ENCODE measurements around the gene TCF4.

TCF4 gene

DNA sequence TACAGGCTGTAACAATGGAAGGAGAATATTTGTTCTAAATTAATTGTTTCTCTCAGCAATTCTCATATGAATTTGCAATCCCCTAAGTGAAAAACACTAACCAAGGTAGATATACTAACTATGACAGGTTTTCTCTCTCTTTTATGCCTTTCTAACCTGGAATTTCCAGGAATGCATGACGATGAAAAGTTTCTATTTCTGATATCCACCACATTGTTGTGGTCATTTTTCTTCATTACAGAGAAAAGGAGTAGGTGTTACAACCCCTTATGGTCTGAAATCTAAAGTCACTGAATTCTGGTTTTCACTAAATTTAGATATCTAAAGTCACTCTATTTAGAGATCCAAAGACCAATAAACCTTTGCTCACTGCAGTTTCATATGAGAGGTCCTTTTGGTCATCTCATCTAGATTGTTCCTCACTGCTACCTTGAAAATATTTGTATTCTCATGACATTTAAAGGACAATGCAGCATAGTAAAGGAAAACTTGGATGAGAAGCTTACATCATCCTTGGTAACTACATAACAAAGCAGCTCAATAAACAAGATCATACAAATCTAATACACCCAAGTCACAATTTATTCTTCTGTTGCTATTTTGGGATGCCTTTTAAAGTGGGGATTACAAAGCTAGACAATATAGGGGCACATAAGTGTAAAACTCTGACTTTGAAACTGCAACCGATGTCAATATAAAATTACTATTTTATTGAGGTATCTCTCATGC is 85.8 kb downstream of the TCF4 start:
- Histone ChIP-seq H3K27me3 (ENCODE audit: insufficient read depth, low read length) (no peaks in the 10 kb centered on the region), H3K9me3 (ENCODE audit: insufficient read depth, low read depth, low read length) (no peaks in the 10 kb centered on the region), H2BK120ac (ENCODE audit: insufficient read depth, low read length, poor library complexity) (no peak overlapping the region), H3K27ac (ENCODE audit: low read depth, low read length) (no peak overlapping the region), H2BK5ac (ENCODE audit: low read depth, low read length, poor library complexity) (no peak overlapping the region), H4K12ac (ENCODE audit: low read depth, low read length) (no peak overlapping the region), H2BK12ac (ENCODE audit: low read length) (no peak overlapping the region), H2AK5ac (ENCODE audit: low read length) (no peak overlapping the region), H3K79me1 (ENCODE audit: low read length) (no peaks in the 10 kb centered on the region), H3K4ac (ENCODE audit: low read depth, low read length) (no peak overlapping the region), H4K91ac (ENCODE audit: low read depth, low read length) (no peak overlapping the region), H3K4me2 (ENCODE audit: low read length) (no peak overlapping the region), H3K14ac (ENCODE audit: low read length) (no peak overlapping the region), H3K36me3 (ENCODE audit: control insufficient read depth in 1 of 2, insufficient read depth in 2 of 2, low read length in 2 of 2) (peaks cover 0 to 2% of the 10 kb centered on the region in 2 experiments), H3K79me2 (ENCODE audit: control insufficient read depth, insufficient read depth, low read length, poor library complexity) (peaks cover 2% of the 10 kb centered on the region), H3K18ac (ENCODE audit: low read length) (no peak overlapping the region), H3K23ac (ENCODE audit: low read length) (no peak overlapping the region), H4K8ac (ENCODE audit: low read depth, low read length) (no peak overlapping the region), H3K9ac (ENCODE audit: low read length) (no peak overlapping the region), H2AFZ (ENCODE audit: insufficient read depth, low read length, poor library complexity) (no peak overlapping the region), H3K4me1 (ENCODE audit: control insufficient read depth in 1 of 2, insufficient read depth in 2 of 2, low read length in 2 of 2) (peaks cover 0 to 6% of the 10 kb centered on the region in 2 experiments), H3K4me3 (ENCODE audit: low read depth, low read length) (no peak overlapping the region)
- peak in 1 of 2 donors; percentile 8 for DNase-seq
- no CpG with 5 or more reads among the region's 2 CpGs for WGBS (ENCODE audit: extremely low coverage, insufficient coverage, insufficient read length)

DNA sequence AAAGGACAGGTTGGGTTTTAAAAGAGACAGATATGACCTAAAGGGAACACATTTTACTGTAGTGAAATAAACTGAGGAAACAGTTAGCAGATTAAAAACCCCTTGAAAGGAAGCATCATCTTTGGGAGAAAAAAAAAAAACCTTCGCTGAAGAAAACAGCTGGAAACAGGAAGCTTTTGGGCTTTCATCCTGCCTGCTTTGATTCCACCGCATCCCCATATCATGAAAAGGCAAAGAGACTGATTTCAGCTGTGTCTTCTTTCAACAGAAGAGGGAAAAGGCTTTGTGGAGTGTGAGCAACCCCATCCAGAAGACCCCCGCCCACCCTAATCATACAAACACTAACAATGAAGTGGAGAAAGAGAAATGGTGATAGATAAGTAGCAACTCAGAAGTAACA is 86.4 kb downstream of the TCF4 start:
- Histone ChIP-seq H3K36me3 (ENCODE audit: control insufficient read depth in 1 of 2, insufficient read depth in 2 of 2, low read length in 2 of 2) (peaks cover 0 to 2% of the 10 kb centered on the region in 2 experiments), H4K91ac (ENCODE audit: low read depth, low read length) (no peak overlapping the region), H2AK5ac (ENCODE audit: low read length) (no peak overlapping the region), H4K12ac (ENCODE audit: low read depth, low read length) (no peak overlapping the region), H3K4ac (ENCODE audit: low read depth, low read length) (no peak overlapping the region), H3K79me2 (ENCODE audit: control insufficient read depth, insufficient read depth, low read length, poor library complexity) (peaks cover 2% of the 10 kb centered on the region), H3K27me3 (ENCODE audit: insufficient read depth, low read length) (no peaks in the 10 kb centered on the region), H3K23ac (ENCODE audit: low read length) (no peak overlapping the region), H2AFZ (ENCODE audit: insufficient read depth, low read length, poor library complexity) (no peak overlapping the region), H3K9ac (ENCODE audit: low read length) (no peak overlapping the region), H3K27ac (ENCODE audit: low read depth, low read length) (no peak overlapping the region), H2BK120ac (ENCODE audit: insufficient read depth, low read length, poor library complexity) (no peak overlapping the region), H3K4me2 (ENCODE audit: low read length) (no peak overlapping the region), H3K4me3 (ENCODE audit: low read depth, low read length) (no peak overlapping the region), H4K8ac (ENCODE audit: low read depth, low read length) (no peak overlapping the region), H3K79me1 (ENCODE audit: low read length) (no peaks in the 10 kb centered on the region), H3K18ac (ENCODE audit: low read length) (no peak overlapping the region), H2BK12ac (ENCODE audit: low read length) (no peak overlapping the region), H3K14ac (ENCODE audit: low read length) (no peak overlapping the region), H2BK5ac (ENCODE audit: low read depth, low read length, poor library complexity) (no peak overlapping the region), H3K9me3 (ENCODE audit: insufficient read depth, low read depth, low read length) (no peaks in the 10 kb centered on the region), H3K4me1 (ENCODE audit: control insufficient read depth in 1 of 2, insufficient read depth in 2 of 2, low read length in 2 of 2) (peaks cover 0 to 6% of the 10 kb centered on the region in 2 experiments)
- no peak for DNase-seq
- WGBS (ENCODE audit: extremely low coverage, insufficient coverage, insufficient read length): no CpG with 5 or more reads among the region's 3 CpGs

DNA sequence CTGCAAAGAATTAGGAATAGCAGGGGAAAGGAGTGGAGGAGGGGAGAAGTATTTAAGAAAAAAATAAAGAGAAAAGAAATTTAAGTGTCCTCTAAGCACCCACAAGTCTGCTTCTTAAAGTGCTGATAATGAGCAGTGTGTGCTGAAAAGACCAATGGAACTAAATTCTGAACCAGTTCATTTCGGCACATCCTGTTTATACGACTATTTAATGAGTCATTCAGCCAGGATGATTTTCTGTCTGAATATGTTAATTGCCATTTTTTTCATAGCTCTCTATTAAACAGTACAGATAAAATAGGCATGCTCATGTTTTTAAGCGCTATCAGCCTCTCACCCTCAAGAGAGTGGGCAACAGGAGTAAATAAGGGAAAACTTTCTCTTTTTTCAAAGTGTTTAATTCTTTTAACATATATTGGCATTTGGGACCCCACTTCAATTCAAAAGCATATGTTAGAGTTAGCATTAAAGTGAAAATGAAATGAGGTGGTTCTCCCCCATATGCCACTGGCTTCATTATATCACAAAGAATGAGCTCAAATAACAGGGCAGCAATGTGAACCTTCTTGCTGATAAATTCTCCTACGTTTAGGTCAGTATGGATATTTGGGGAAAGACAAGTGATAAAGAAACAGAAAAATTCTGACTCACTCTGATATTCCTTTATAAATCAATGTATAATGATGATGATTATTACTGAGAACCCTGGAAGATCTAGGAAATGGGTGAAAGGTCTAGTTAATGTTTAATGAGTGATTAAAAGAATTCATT is 87.5 kb downstream of the TCF4 start:
- WGBS (ENCODE audit: extremely low coverage, insufficient coverage, insufficient read length): no CpG with 5 or more reads among the region's 4 CpGs
- H3K14ac ChIP-seq (ENCODE audit: low read length): no peak overlapping the region

DNA sequence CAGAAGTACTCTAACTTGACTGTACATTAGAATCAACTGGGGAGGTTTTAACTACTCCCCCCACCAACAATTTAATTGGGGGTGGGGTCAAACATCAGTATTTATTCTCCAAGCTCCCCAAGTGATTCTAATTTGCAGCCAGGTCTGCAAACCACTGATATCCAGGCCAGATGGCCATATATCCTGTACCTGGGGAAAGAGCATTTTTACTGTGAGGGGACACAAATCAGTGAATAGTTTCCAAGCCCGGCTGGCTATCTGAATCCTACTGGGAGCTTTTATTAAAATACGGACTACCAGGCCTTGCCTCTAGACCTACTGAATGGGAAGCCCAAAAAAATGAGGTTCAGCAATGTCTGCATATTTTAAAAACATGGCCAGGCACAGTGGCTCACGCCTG is 88.5 kb downstream of the TCF4 start:
- H3K36me3 ChIP-seq (ENCODE audit: control insufficient read depth in 1 of 2, insufficient read depth in 2 of 2, low read length in 2 of 2): peaks cover 0 to 2% of the 10 kb centered on the region in 2 experiments
- no peak overlapping the region for H3K4ac ChIP-seq (ENCODE audit: low read depth, low read length)
- no peak overlapping the region for H3K18ac ChIP-seq (ENCODE audit: low read length)
- H3K27ac ChIP-seq (ENCODE audit: low read depth, low read length): no peak overlapping the region
- no CpG with 5 or more reads among the region's 3 CpGs for WGBS (ENCODE audit: extremely low coverage, insufficient coverage, insufficient read length)
- no peak overlapping the region for H4K8ac ChIP-seq (ENCODE audit: low read depth, low read length)
- no peak overlapping the region for H2BK120ac ChIP-seq (ENCODE audit: insufficient read depth, low read length, poor library complexity)
- H3K79me2 ChIP-seq (ENCODE audit: control insufficient read depth, insufficient read depth, low read length, poor library complexity): peaks cover 2% of the 10 kb centered on the region
- H3K4me1 ChIP-seq (ENCODE audit: control insufficient read depth in 1 of 2, insufficient read depth in 2 of 2, low read length in 2 of 2): peaks cover 0 to 6% of the 10 kb centered on the region in 2 experiments
- no peaks in the 10 kb centered on the region for H3K79me1 ChIP-seq (ENCODE audit: low read length)
- no peak overlapping the region for H3K14ac ChIP-seq (ENCODE audit: low read length)
- H3K9ac ChIP-seq (ENCODE audit: low read length): no peak overlapping the region
- H4K91ac ChIP-seq (ENCODE audit: low read depth, low read length): no peak overlapping the region
- H2BK5ac ChIP-seq (ENCODE audit: low read depth, low read length, poor library complexity): no peak overlapping the region
- H2AFZ ChIP-seq (ENCODE audit: insufficient read depth, low read length, poor library complexity): no peak overlapping the region
- H2AK5ac ChIP-seq (ENCODE audit: low read length): no peak overlapping the region
- no peak for DNase-seq
- no peak overlapping the region for H3K4me3 ChIP-seq (ENCODE audit: low read depth, low read length)
- H2BK12ac ChIP-seq (ENCODE audit: low read length): no peak overlapping the region
- no peak overlapping the region for H4K12ac ChIP-seq (ENCODE audit: low read depth, low read length)
- no peaks in the 10 kb centered on the region for H3K9me3 ChIP-seq (ENCODE audit: insufficient read depth, low read depth, low read length)
- H3K4me2 ChIP-seq (ENCODE audit: low read length): no peak overlapping the region
- H3K23ac ChIP-seq (ENCODE audit: low read length): no peak overlapping the region
- no peaks in the 10 kb centered on the region for H3K27me3 ChIP-seq (ENCODE audit: insufficient read depth, low read length)

More for the DNA sequence above, 87.5 kb downstream of the TCF4 start:
- Histone ChIP-seq H3K27me3 (ENCODE audit: insufficient read depth, low read length) (no peaks in the 10 kb centered on the region), H3K79me2 (ENCODE audit: control insufficient read depth, insufficient read depth, low read length, poor library complexity) (peaks cover 2% of the 10 kb centered on the region), H2BK12ac (ENCODE audit: low read length) (no peak overlapping the region), H3K4me1 (ENCODE audit: control insufficient read depth in 1 of 2, insufficient read depth in 2 of 2, low read length in 2 of 2) (peaks cover 0 to 6% of the 10 kb centered on the region in 2 experiments), H2BK120ac (ENCODE audit: insufficient read depth, low read length, poor library complexity) (no peak overlapping the region), H3K9ac (ENCODE audit: low read length) (no peak overlapping the region), H3K79me1 (ENCODE audit: low read length) (no peaks in the 10 kb centered on the region), H3K4me3 (ENCODE audit: low read depth, low read length) (no peak overlapping the region), H3K4ac (ENCODE audit: low read depth, low read length) (no peak overlapping the region), H4K8ac (ENCODE audit: low read depth, low read length) (no peak overlapping the region), H2AK5ac (ENCODE audit: low read length) (no peak overlapping the region), H3K4me2 (ENCODE audit: low read length) (no peak overlapping the region), H2AFZ (ENCODE audit: insufficient read depth, low read length, poor library complexity) (no peak overlapping the region), H2BK5ac (ENCODE audit: low read depth, low read length, poor library complexity) (no peak overlapping the region), H3K9me3 (ENCODE audit: insufficient read depth, low read depth, low read length) (no peaks in the 10 kb centered on the region), H4K91ac (ENCODE audit: low read depth, low read length) (no peak overlapping the region), H3K36me3 (ENCODE audit: control insufficient read depth in 1 of 2, insufficient read depth in 2 of 2, low read length in 2 of 2) (peaks cover 0 to 2% of the 10 kb centered on the region in 2 experiments), H3K23ac (ENCODE audit: low read length) (no peak overlapping the region), H3K18ac (ENCODE audit: low read length) (no peak overlapping the region), H4K12ac (ENCODE audit: low read depth, low read length) (no peak overlapping the region), H3K27ac (ENCODE audit: low read depth, low read length) (no peak overlapping the region)
- peak in 1 of 2 donors; percentile 40 for DNase-seq

Measured in trophoblast cell (in vitro differentiated cells and primary cell).